Naive B cell (primary cell): Measurements from ENCODE around the gene PFN3. TPM values are rescaled to one million over a fixed set of nuclear protein-coding genes. Genes with fewer than 3 reads are reported as not detected.

Source experiments
- ATAC-seq, 2 donors: fragments of 150-1000 bp; cut with Tn5 transposase; 2 replicates each; pipeline ENCODE4 v1.10.0; 2021; ENCODE audit warnings: low read depth in 2 of 2, mild to moderate bottlenecking in 2 of 2, moderate library complexity in 2 of 2
- DNase-seq: peaks from one replicate; pipeline ENCODE4 v3.0.0; 2022
- H3K27ac Mint-ChIP-seq, 6 donors: one replicate each; pipeline ENCODE4 v1.8.0; 2020 to 2022; ENCODE audit warnings: mild to moderate bottlenecking in 6 of 6, mixed read lengths in 6 of 6, moderate library complexity in 5 of 6, inconsistent platforms in 2 of 6
- H3K27me3 Mint-ChIP-seq, 3 donors: one replicate each; pipeline ENCODE4 v1.8.0; 2021 to 2022; ENCODE audit warnings: mixed read lengths in 3 of 3, mild to moderate bottlenecking in 1 of 3
- H3K36me3 Mint-ChIP-seq, 2 donors: one replicate each; pipeline ENCODE4 v1.8.0; 2020 to 2022; ENCODE audit warnings: mixed read lengths in 2 of 2, inconsistent platforms in 1 of 2, mild to moderate bottlenecking in 1 of 2
- H3K4me1 Mint-ChIP-seq, 3 donors: one replicate each; pipeline ENCODE4 v1.8.0; 2020 to 2022; ENCODE audit warnings: mixed read lengths in 3 of 3, inconsistent platforms in 1 of 3, mild to moderate bottlenecking in 1 of 3, moderate library complexity in 1 of 3
- H3K4me3 Mint-ChIP-seq, 8 donors: one replicate each; pipeline ENCODE4 v1.8.0; 2020 to 2022; ENCODE audit warnings: mild to moderate bottlenecking in 8 of 8, mixed read lengths in 8 of 8, moderate library complexity in 8 of 8, inconsistent platforms in 2 of 8
- H3K9me3 Mint-ChIP-seq, 7 donors: one replicate each; pipeline ENCODE4 v1.8.0; 2020 to 2022; ENCODE audit warnings: mixed read lengths in 7 of 7, mild to moderate bottlenecking in 5 of 7, inconsistent platforms in 2 of 7, moderate library complexity in 1 of 7
- polyA plus RNA-seq, 6 donors: library from polyadenylated mRNA; unstranded; fragments of 300-500 nt; fragmentation: Illumina TruSeq; gene quantifications; one replicate each; pipeline ENCODE4 v1.2.3, GENCODE V29; 2021; ENCODE audit warnings: low read depth in 6 of 6

PFN3 gene
- not detected for polyA plus RNA-seq

DNA sequence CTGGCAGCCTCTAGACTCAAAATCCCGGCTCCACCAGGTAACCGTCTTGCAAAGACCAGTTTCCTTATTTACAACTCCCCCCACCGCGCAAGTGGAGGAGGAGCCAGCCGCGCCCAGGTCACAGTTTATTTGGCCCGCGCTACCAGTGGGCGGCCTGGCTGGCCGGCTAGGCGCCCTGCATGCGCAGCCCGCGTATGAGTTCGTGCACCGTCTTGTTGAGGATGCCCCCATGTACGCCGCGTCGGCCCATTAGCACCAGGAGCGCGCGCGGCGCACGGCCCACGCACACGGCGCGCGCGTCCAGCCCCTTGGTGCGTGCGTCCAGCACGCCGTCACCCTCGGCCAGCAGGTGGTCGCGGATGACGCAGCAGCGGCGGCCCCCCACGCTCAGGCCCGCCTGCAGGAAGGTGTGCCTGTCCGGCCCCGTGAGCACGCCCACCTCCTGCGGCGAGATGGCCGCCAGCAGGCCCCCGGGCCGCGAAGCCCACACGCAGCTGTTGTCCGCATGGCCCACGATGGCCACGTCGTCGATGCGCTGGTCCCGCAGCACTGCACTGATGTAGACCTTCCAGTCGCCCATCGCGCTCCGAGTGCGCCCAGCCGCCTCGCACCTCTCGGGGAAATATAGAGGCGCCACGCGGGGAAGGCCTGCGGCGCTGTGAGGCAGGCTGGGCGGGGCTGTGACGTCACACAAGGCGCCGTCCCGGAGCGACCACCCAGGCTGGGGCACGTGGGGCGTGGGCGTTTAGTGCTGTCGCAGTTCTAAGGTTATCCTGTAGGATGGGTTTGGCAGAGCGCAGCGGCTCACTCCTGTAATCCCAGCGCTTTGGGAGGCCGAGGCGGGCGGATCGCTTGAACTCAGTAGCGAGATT lies at the start of gene PFN3:
Gene PFN3 (minus strand): TSS at position 665 of the 872 bp plus-strand sequence. CDS start 85 bp downstream, at position 580.
- no peak for ATAC-seq
- peaks cover 24 to 30% (median 30%) of the 10 kb centered on the region in 3 donors for H3K4me1 Mint-ChIP-seq

DNA sequence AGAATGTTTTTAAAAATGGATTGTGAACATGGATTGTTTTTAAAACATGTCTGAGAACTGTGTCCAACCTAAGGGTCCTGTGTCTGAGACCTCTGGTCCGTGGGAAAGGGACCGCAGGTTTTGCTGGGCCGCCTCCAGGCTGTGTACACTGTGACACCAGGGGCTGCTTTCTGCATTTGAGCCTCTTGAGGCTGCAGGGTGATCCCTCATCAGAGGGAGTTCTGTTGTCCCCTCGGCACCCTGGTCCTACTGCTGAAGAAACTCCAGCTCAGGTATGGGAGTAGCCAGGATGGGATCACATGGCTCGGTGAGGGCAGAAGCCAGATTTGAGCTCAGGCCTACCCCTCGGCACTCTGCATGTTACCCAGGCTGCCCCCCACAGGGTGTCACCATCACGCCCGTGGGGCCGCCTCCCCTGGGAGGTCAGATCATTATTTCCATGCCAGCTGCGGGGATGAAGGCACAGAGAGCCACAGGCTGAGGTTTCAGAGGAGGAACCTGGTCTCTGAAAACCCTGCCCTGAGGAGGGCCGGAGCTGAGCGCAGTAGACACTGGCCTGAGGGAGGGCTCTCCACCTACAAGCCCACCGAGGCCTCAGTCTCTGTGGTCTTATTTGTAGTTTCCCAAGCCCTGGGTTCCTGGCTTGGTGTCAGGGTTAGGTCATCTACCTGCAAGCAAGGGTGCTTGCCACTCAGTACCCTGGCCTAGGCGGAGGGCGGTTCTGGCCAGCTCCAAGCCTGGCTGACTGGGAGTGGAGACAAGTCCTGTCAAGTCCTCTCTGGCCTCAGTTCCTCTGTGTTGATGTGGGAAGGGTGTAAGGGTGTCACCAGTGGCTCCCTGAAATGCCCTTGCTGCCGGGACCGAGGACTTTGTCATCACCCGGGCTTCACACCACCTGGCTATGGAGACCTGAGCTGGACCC lies 48.9 kb upstream of the PFN3 start:
- peak overlapping the region in 1 of 6 donors; percentile 85 for H3K27ac Mint-ChIP-seq
- H3K9me3 Mint-ChIP-seq = no peaks in the 10 kb centered on the region
- H3K4me1 Mint-ChIP-seq = peaks cover 50 to 59% (median 53%) of the 10 kb centered on the region in 3 donors
- ATAC-seq (no peak), DNase-seq (no peak)
- H3K36me3 Mint-ChIP-seq = no peaks in the 10 kb centered on the region
- H3K4me3 Mint-ChIP-seq = peak overlapping the region in 4 of 8 donors; percentile 44 to 83 (median 74)
- no peaks in the 10 kb centered on the region for H3K27me3 Mint-ChIP-seq

More for the DNA sequence above, at the start of gene PFN3:
- Mint-ChIP-seq H3K27me3 (peaks cover 16 to 44% (median 18%) of the 10 kb centered on the region in 3 donors), H3K9me3 (no peaks in the 10 kb centered on the region), H3K27ac (peak within 1 kb of the TSS in 1 of 6 donors; percentile 19), H3K36me3 (no peaks in the 10 kb centered on the region), H3K4me3 (no peak within 1 kb of the TSS)
- no peak for DNase-seq

- H3K4me1 Mint-ChIP-seq = peaks cover 48 to 59% (median 52%) of the 10 kb centered on the region in 3 donors
- H3K36me3 Mint-ChIP-seq = no peaks in the 10 kb centered on the region
- no peaks in the 10 kb centered on the region for H3K27me3 Mint-ChIP-seq
- H3K27ac Mint-ChIP-seq = peak overlapping the region; percentile 60 to 91 (median 84)
- no peaks in the 10 kb centered on the region for H3K9me3 Mint-ChIP-seq
- ATAC-seq (no peak), DNase-seq (no peak)
- peak overlapping the region; percentile 56 to 86 (median 76) for H3K4me3 Mint-ChIP-seq
Observed at GRCh38 chr5:177448244-177448950, 47.9 kb upstream of the PFN3 start.

GRCh38 chr5:177447611-177448243 lies 47.3 kb upstream of the PFN3 start:
- H3K36me3 Mint-ChIP-seq = no peaks in the 10 kb centered on the region
- no peak for DNase-seq
- no peaks in the 10 kb centered on the region for H3K9me3 Mint-ChIP-seq
- H3K4me3 Mint-ChIP-seq = peak overlapping the region; percentile 64 to 86 (median 76)
- peak in 1 of 2 donors; percentile 1 for ATAC-seq
- peak overlapping the region in 4 of 6 donors; percentile 60 to 85 (median 76) for H3K27ac Mint-ChIP-seq
- H3K4me1 Mint-ChIP-seq = peaks cover 42 to 52% (median 47%) of the 10 kb centered on the region in 3 donors
- no peaks in the 10 kb centered on the region for H3K27me3 Mint-ChIP-seq

DNA sequence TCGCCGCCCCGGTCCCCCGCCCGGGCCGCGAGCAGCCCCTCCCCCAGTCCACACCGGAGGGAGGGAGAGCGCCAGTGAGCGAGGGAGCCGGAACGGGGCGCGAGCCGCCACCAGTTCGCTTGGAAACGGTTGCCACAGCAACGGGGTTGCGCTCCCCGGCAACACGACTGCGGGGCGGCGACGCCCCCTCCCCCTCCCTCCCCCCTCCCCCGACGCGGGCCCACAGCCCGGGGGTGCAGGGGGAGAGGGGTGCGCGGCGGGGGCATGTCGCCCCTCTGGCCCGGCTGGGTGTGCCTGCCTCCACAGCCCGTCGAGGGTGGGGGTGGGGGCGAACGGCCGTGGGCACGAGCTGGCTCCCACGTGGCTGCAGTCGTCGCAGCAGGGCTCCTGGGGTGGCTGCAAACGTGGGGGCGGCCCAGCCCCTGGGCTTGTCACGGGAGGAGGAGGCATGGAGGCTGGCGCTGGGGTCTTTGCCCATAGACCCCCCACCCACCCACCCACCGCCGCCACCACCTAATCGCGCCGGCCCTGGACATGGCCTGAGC lies 46.7 kb upstream of the PFN3 start:
- H3K4me3 Mint-ChIP-seq = peak overlapping the region in 7 of 8 donors; percentile 49 to 86 (median 75)
- peak; percentile 50 to 58 for ATAC-seq
- H3K27ac Mint-ChIP-seq = peak overlapping the region in 1 of 6 donors; percentile 85
- no peaks in the 10 kb centered on the region for H3K9me3 Mint-ChIP-seq
- H3K27me3 Mint-ChIP-seq = no peaks in the 10 kb centered on the region
- DNase-seq = peak; percentile 72
- H3K36me3 Mint-ChIP-seq = no peaks in the 10 kb centered on the region
- H3K4me1 Mint-ChIP-seq = peaks cover 44 to 50% (median 47%) of the 10 kb centered on the region in 3 donors

DNA sequence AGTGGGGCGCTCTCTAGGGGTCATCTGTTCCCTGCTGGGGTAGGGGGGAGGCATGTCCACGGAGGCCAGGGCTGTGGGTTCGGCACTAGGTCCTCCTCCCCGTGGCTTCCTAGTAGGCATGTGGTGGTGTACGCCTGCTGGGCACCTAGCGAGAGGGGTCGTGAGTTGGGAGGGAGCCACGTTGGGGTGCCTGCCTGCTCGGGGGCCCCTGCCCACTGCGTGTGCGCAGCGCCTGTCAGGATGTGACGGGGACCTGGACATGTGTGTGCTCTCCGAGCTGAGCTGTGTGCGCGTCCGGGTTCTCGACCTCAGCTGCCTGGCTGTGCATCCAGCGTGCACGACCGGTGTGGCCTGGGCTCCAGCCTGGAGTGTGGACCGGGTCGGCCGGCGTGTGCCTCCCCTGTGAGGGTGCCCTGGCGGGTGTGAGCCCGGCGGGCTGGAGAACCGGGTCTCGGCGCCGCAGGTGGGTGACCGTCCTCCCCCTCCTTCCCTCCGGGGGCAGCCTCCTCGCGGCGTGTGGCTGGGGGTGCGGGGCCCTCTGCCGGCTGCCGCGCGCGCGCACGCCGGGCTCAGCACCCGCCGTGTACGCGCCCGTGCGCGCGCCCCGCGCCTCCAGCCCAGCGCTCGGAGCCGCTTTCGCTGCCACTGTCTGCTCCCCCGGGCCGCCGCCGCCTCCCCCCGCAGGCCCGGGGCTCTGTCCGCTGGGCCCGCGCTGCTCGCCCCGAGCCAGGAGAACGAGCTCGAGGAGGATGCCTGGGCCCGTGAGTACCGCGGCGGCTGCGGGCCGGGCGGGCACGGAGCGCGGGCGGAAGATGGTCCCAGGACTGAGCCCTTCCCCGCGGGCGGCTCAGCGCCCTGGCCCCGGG lies 46.0 kb upstream of the PFN3 start, which contains the start of gene PRR7:
Gene PRR7 (plus strand): TSS at position 615 of the 866 bp plus-strand sequence. CDS start 8,254 bp downstream, outside the sequence.
- Mint-ChIP-seq H3K27ac (peak within 1 kb of the TSS; percentile 93 to 99 (median 96)), H3K4me3 (peak within 1 kb of the TSS; percentile 75 to 93 (median 87)), H3K36me3 (no peaks in the 10 kb centered on the region), H3K9me3 (no peaks in the 10 kb centered on the region), H3K4me1 (peaks cover 40 to 47% (median 47%) of the 10 kb centered on the region in 3 donors), H3K27me3 (no peaks in the 10 kb centered on the region)
- DNase-seq (peak; percentile 79), ATAC-seq (peak; percentile 62 to 69)

DNA sequence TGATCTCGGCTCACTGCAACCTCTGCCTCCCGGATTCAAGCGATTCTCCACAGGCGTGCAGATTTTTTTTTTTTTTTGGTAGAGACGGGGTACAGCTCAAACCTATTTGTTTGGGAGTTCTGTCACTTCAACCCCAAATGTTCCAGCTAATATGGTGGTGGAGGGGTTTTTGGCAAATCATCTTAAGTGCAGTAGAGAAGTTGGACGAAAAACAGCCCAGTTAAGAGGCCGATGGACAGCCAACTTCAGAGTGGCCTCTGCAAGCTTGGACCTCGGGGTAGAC lies 45.4 kb upstream of the PFN3 start:
- Mint-ChIP-seq H3K9me3 (no peaks in the 10 kb centered on the region), H3K4me3 (peak overlapping the region; percentile 75 to 93 (median 87)), H3K27me3 (no peaks in the 10 kb centered on the region), H3K4me1 (peaks cover 40 to 46% (median 44%) of the 10 kb centered on the region in 3 donors), H3K36me3 (no peaks in the 10 kb centered on the region), H3K27ac (peak overlapping the region; percentile 93 to 99 (median 96))
- ATAC-seq (no peak), DNase-seq (no peak)

DNA sequence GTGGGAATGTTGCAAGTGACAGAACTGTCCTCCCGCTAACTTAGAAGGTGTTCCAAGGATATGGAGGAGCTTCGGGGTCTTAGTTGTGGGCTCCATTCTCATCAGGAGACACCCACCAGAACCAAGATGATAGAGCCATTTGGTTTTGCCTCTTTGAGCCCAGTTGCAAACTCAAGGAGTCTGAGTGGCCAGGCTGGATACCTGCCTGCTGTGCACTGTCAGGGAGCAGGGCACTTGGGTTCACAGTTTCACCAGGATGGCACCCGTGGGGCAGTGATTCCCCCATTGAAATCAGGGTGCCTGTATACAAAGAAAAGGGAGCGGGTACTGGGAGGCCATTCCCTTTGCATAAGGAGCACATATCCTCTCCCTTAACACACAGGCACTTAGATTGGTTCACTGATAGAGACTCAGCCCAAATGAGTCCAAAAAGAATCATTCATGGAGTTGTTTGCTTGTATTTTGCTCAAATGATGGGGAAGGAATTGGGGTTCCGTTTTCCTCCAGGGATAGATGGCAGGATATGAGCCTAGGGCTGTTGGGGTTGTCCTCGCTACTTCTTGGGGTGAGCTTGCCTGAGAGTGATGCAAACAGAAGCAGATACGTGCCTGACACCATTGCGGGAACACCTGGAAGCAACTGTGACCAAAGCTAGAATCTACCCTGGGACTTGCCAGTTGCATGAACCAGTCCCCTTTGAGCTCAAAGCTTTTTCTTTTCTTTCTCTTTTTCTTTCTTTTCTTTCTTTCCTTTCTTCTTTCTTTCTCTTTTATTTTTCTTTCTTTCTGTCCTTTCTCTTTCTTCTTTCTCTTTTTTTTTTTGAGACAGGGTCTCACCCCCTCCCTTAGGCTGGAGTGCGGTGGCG lies 44.8 kb upstream of the PFN3 start:
- H3K4me3 Mint-ChIP-seq = peak overlapping the region; percentile 75 to 93 (median 87)
- H3K9me3 Mint-ChIP-seq = no peaks in the 10 kb centered on the region
- ATAC-seq (no peak), DNase-seq (no peak)
- H3K27ac Mint-ChIP-seq = peak overlapping the region; percentile 93 to 99 (median 96)
- no peaks in the 10 kb centered on the region for H3K36me3 Mint-ChIP-seq
- H3K27me3 Mint-ChIP-seq = no peaks in the 10 kb centered on the region
- peaks cover 40 to 42% (median 40%) of the 10 kb centered on the region in 3 donors for H3K4me1 Mint-ChIP-seq

- Mint-ChIP-seq H3K9me3 (no peaks in the 10 kb centered on the region), H3K27me3 (no peaks in the 10 kb centered on the region), H3K27ac (peak overlapping the region; percentile 93 to 99 (median 96)), H3K36me3 (peaks cover 5 to 7% of the 10 kb centered on the region in 2 donors), H3K4me1 (peaks cover 42 to 46% (median 46%) of the 10 kb centered on the region in 3 donors), H3K4me3 (peak overlapping the region; percentile 75 to 93 (median 82))
- no peak for DNase-seq
- peak; percentile 15 to 27 for ATAC-seq
Observed at GRCh38 chr5:177444106-177445051, 43.9 kb upstream of the PFN3 start.
